ENCODE results near the gene PTPRN2.

DNA sequence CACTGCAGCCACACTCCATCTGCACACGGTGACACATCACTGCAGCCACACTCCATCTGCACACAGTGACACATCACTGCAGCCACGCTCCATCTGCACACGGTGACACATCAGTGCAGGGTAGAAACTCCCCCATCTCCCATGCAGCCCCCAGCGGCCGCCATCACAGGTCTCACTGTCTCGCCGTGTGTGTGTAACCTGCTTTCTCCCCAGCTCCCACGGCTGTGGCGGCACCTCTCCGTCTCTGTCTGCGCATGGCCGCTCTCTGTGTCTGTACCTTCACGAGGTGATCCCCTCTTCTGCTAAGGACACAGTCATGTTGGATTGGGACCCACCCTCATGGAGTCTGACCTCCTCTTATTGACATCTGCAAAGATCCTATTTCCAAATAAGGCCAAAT, 527.4 kb downstream of the PTPRN2 start:
- TF ChIP-seq, protein P1, sequence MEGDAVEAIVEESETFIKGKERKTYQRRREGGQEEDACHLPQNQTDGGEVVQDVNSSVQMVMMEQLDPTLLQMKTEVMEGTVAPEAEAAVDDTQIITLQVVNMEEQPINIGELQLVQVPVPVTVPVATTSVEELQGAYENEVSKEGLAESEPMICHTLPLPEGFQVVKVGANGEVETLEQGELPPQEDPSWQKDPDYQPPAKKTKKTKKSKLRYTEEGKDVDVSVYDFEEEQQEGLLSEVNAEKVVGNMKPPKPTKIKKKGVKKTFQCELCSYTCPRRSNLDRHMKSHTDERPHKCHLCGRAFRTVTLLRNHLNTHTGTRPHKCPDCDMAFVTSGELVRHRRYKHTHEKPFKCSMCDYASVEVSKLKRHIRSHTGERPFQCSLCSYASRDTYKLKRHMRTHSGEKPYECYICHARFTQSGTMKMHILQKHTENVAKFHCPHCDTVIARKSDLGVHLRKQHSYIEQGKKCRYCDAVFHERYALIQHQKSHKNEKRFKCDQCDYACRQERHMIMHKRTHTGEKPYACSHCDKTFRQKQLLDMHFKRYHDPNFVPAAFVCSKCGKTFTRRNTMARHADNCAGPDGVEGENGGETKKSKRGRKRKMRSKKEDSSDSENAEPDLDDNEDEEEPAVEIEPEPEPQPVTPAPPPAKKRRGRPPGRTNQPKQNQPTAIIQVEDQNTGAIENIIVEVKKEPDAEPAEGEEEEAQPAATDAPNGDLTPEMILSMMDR (conservative IDR thresholded peaks at IDR 0.05; ENCODE audit: low read depth, low read length): no peak
- no peak for TF ChIP-seq EZH2 (IDR thresholded peaks at IDR 0.05; ENCODE audit: borderline replicate concordance, low read depth, low read length, poor library complexity, severe bottlenecking)

Data from A673 (cell line).